Omental fat pad (tissue), 4 donors: Measurements from ENCODE around the gene CCR3. TPM values are rescaled to one million over a fixed set of nuclear protein-coding genes. Genes with fewer than 3 reads are reported as not detected.

Experiments used
- ATAC-seq: fragments of 150-250 bp; one replicate; pipeline ENCODE4 v1.9.1; 2016; ENCODE audit warnings: mild to moderate bottlenecking, moderate library complexity; ENCODE audit not compliant: low FRiP score
- DNase-seq: peaks from one replicate; pipeline ENCODE4 v3.0.0-alpha.2; 2019; ENCODE audit warnings: low spot score
- CTCF ChIP-seq, 3 donors: fragments of 450-650 bp; IDR thresholded peaks; one replicate each; pipeline ENCODE4 v1.5.1; 2016 to 2017; ENCODE audit warnings: antibody characterized with exemption in 3 of 3, mild to moderate bottlenecking in 3 of 3, moderate library complexity in 2 of 3
- total RNA-seq, 4 donors: library from RNA; depleted of rRNA; stranded (reverse); fragments of >200 nt; gene quantifications; one replicate each; pipeline ENCODE4 v1.1.0, GENCODE V29; 2016

Gene CCR3
- total RNA-seq, 4 donors from 2014 or later, result 0.37 TPM; not detected in 3

- ATAC-seq (no peak), DNase-seq (no peak)
- no peak for TF ChIP-seq CTCF (IDR thresholded peaks at IDR 0.05)
Observed at GRCh38 chr3:46270474-46270873, 28.2 kb downstream of the CCR3 start.

DNA sequence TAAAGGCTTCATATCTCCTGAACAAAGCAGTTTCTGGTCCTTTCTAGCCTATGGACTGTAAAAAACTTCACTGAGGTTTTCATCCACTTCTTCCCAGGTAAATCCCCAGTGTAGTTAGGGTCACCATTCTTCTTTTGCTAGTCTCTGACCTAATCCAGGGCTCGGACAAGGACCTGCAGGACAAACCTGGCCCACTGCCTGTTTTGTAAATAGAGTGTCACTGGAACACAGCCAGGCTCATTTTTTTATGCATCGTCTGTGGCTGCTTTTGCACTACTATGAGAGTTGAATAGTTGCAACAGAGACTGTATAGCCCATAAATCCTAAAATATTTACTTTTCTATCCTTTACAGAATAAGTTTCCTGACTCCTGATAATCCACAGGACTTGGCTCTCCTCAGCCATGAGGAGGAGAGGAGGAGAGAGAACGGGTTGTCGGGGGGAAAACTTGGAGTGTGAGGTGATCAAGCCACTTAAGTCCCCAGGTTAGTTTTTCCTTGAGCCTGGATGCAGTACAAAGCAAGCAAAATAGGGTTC is 29.0 kb downstream of the CCR3 start:
- no peak for DNase-seq
- no peak for ATAC-seq
- no peak for TF ChIP-seq CTCF (IDR thresholded peaks at IDR 0.05)

DNA sequence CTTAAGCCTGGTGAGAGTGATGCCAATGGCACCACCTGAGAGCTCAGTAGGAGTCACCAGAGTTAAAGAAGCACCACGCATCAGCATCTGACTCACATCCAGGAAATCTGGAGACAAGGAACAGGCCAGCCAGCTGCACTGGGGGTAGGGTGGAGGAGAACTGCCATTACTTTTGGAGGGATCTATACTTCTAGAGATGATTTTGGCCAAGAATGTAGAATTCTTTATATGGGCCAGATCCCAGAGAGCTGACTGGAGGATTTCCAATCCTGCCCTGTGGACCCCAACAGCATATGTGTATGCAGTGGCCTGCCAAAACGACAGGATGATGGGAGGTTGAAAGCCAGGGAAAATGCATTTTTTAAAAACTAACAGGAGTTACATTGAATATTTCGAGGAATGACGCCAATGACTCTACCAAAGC is 29.8 kb downstream of the CCR3 start:
- no peak for TF ChIP-seq CTCF (IDR thresholded peaks at IDR 0.05)
- no peak for DNase-seq
- no peak for ATAC-seq

GRCh38 chr3:46276497-46277099 is 34.3 kb downstream of the CCR3 start:
- DNase-seq (no peak), ATAC-seq (peak; percentile 62)
- peak in 1 of 3 donors; percentile 23 for TF ChIP-seq CTCF (IDR thresholded peaks at IDR 0.05)

GRCh38 chr3:46277476-46277875 is 35.2 kb downstream of the CCR3 start:
- no peak for TF ChIP-seq CTCF (IDR thresholded peaks at IDR 0.05)
- ATAC-seq (no peak), DNase-seq (no peak)

DNA sequence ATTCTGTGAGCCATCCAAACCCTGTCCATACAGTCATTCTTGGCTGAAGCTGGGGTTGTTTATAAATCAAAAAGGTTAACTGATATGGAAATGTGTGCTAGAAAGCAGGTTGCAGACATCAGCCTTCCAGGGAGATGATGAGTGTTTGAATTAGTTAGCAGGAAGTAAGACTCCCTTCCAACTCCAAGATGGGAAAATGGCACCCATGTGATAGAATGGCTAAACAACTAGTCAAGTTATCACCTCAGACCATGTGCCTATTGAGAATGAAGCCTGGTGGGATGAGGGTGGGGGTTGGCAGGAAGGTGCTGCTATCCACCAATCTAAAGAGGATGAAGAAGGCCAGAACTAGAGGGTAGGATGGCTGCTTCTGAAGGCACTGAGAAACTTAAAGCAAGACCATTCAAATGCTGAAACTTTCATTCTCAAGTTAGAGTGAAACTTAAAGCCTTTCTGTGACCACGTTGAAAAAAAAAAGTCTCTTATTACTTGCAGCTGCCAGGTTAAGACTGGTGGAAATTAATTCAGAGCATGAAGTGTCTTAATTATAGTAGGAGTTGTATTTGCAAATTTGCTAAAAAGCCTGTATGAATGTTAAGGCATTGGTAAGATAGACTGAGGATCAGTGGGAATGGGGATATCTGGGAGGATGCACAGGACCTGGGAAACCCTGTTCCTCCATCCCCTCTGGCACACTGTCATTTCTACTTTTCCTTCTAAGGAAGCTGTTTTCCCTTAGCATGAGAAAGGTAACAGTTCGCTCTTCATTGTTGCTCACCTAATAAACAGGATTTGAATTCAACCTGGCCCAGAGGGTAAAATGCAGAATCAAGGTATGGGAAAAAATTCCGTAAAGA is 36.8 kb downstream of the CCR3 start:
- ATAC-seq (no peak), DNase-seq (no peak)
- TF ChIP-seq CTCF (IDR thresholded peaks at IDR 0.05), result no peak
